Upper lobe of right lung (tissue), 1 donor: ENCODE results near the gene ASIC1. TPM values are rescaled to one million over a fixed set of nuclear protein-coding genes. Genes with fewer than 3 reads are reported as not detected.

Experiments
- ATAC-seq: fragments of 200-7000 bp; cut with Tn5 transposase; one replicate; pipeline ENCODE4 v1.9.1; 2020; ENCODE audit warnings: mild to moderate bottlenecking, moderate library complexity
- DNase-seq: peaks from one replicate; pipeline ENCODE4 v3.0.0-alpha.2; 2020
- H3K27ac ChIP-seq: fragments of 200-600 bp; one replicate; pipeline ENCODE4 v1.8.0; 2022
- H3K27me3 ChIP-seq: fragments of 200-600 bp; one replicate; pipeline ENCODE4 v1.8.0; 2022; ENCODE audit warnings: mild to moderate bottlenecking
- H3K36me3 ChIP-seq: fragments of 200-600 bp; one replicate; pipeline ENCODE4 v1.8.0; 2022
- H3K4me1 ChIP-seq: fragments of 200-600 bp; one replicate; pipeline ENCODE4 v1.8.0; 2022
- H3K4me3 ChIP-seq: fragments of 200-600 bp; one replicate; pipeline ENCODE4 v1.8.0; 2022; ENCODE audit warnings: mild to moderate bottlenecking
- H3K9me3 ChIP-seq: fragments of 200-600 bp; one replicate; pipeline ENCODE4 v1.8.0; 2022
- intact Hi-C: fragments of 100-400 bp; cut with DNase I; formaldehyde crosslinking; loops from one replicate; pipeline ENCODE4 v1.11.0; 2022
- total RNA-seq: library from RNA; stranded (reverse); fragmentation: NEBNext Ultra II Directional; extraction: Animal tissue kit (Norgen Biotek cat#: 25700); gene quantifications from one replicate; pipeline ENCODE4 v1.2.1, GENCODE V29; 2021
- TF ChIP-seq, protein P1 (sequence below): fragments of 200-600 bp; IDR thresholded peaks from one replicate; pipeline ENCODE4 v1.8.0; 2022; ENCODE audit warnings: antibody characterized with exemption
- donor health status: DM: no; HTN: yes; CAD: no; lungs with severe emphysema.

The ASIC1 gene
- total RNA-seq, 1 donor from 2014 or later: 0.35 TPM

DNA sequence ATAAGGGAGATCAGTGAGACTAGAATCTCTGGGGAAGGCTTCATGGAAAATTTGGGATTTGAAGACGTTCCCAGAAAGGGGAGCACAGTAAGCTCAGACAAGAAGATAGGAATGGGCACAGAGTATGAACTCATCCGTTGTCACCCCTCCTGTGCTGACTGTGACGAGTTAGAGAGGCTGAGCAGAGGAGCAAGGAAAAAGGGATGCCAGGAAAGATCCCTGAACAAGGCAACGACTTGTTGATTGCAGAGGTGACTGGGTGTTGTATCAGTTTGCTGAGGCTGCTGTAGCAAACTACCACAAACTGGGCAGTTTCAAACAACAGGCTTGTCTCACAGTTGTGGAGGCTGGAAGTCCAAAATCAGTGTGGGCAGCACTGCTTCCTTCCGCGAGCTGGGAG lies 40.6 kb downstream of the ASIC1 start:
- peaks cover 84% of the 10 kb centered on the region for H3K36me3 ChIP-seq
- H3K27me3 ChIP-seq: no peaks in the 10 kb centered on the region
- H3K4me3 ChIP-seq: no peak overlapping the region
- TF ChIP-seq, protein P1, sequence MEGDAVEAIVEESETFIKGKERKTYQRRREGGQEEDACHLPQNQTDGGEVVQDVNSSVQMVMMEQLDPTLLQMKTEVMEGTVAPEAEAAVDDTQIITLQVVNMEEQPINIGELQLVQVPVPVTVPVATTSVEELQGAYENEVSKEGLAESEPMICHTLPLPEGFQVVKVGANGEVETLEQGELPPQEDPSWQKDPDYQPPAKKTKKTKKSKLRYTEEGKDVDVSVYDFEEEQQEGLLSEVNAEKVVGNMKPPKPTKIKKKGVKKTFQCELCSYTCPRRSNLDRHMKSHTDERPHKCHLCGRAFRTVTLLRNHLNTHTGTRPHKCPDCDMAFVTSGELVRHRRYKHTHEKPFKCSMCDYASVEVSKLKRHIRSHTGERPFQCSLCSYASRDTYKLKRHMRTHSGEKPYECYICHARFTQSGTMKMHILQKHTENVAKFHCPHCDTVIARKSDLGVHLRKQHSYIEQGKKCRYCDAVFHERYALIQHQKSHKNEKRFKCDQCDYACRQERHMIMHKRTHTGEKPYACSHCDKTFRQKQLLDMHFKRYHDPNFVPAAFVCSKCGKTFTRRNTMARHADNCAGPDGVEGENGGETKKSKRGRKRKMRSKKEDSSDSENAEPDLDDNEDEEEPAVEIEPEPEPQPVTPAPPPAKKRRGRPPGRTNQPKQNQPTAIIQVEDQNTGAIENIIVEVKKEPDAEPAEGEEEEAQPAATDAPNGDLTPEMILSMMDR: no peak
- no peak overlapping the region for H3K27ac ChIP-seq
- intact Hi-C loops: no loop called here
- H3K4me1 ChIP-seq: no peaks in the 10 kb centered on the region
- no peak for ATAC-seq
- DNase-seq: no peak
- H3K9me3 ChIP-seq: no peaks in the 10 kb centered on the region

DNA sequence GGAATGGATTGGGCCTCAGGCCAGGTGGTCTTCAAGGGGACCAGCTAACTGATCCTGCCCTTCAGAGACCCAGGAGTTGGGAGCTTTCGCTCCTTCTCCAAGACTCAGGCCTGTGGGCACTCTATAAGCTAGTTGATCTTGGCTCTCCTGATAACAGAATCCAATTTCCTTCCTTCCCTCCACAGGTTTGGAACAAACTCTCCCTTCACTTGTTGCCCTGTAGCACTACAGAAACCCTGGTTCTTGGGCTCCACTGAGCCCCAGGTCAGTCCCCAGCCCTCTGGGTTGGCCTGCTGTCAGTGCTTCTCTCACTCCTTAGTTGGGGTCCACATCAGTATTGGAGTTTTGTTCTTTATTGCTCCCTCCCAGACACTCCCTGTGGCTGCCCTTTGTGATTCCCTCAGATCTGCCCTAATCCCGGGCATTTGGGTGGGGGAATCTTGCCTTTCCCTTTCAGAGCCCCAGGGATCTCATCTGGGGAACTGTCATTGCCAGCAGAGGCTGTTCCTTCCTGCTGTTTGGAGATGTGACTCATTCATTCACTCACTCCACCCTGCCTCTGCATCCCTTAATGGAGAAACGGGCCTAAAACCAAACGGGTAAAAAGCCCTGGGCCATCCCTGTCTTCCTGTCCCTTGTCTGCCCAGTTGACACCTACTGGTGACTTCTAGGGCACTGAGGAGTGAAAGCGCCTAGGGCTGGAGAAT lies 42.1 kb downstream of the ASIC1 start:
- H3K27me3 ChIP-seq: no peaks in the 10 kb centered on the region
- no peaks in the 10 kb centered on the region for H3K9me3 ChIP-seq
- DNase-seq: no peak
- H3K36me3 ChIP-seq: peaks cover 69% of the 10 kb centered on the region
- TF ChIP-seq, protein P1: no peak
- ATAC-seq: no peak
- no peak overlapping the region for H3K4me3 ChIP-seq
- H3K4me1 ChIP-seq: no peaks in the 10 kb centered on the region
- no peak overlapping the region for H3K27ac ChIP-seq
- intact Hi-C loops: no loop called here

DNA sequence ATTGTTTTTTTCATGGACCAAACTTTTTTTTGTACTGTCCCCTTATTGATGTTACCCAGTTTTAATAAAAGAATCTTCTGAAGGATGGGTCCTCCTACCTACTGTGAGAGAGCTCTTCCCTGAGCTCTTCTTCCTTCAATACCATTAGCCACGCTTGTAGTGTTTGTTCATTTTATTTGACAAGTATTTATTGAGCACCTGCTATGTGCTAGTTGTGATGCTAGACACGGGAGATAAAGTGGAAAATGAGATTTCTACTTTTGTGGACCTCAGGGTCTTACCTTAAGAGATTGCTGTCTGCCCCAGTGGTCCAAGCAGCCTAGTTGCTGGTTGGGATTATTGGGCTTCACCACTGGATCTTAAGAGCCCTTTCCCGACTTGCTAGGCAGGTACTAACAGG lies 43.2 kb downstream of the ASIC1 start:
- Histone ChIP-seq H3K36me3 (peaks cover 58% of the 10 kb centered on the region), H3K9me3 (no peaks in the 10 kb centered on the region), H3K27me3 (no peaks in the 10 kb centered on the region), H3K27ac (no peak overlapping the region), H3K4me1 (peaks cover 7% of the 10 kb centered on the region), H3K4me3 (no peak overlapping the region)
- intact Hi-C loops: no loop called here
- ATAC-seq: no peak
- TF ChIP-seq, protein P1: no peak
- no peak for DNase-seq

DNA sequence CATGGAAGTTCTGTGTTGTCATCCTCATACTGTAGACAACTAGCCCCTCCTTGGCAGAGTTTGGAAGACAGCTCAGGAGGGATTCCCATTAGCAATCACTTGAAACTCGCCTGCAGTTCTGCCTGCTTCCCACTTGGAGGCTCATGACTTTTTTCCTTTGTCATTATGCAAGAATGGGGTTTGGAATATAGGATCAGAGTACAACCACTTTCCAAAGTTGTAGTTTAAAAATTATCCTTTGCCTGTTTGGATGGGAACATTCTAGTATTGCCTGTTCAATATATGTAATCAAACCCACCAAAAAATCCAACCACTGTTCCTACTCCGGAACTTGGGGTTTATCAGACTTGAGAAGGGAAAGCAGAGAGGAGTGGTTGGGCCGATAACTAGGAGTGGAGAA lies 44.3 kb downstream of the ASIC1 start:
- no peaks in the 10 kb centered on the region for H3K9me3 ChIP-seq
- no peaks in the 10 kb centered on the region for H3K27me3 ChIP-seq
- ATAC-seq (no peak), DNase-seq (no peak)
- H3K36me3 ChIP-seq: peaks cover 47% of the 10 kb centered on the region
- peaks cover 8% of the 10 kb centered on the region for H3K4me1 ChIP-seq
- intact Hi-C loops: no loop called here
- TF ChIP-seq, protein P1: peak; percentile 44
- H3K4me3 ChIP-seq: no peak overlapping the region
- H3K27ac ChIP-seq: no peak overlapping the region

DNA sequence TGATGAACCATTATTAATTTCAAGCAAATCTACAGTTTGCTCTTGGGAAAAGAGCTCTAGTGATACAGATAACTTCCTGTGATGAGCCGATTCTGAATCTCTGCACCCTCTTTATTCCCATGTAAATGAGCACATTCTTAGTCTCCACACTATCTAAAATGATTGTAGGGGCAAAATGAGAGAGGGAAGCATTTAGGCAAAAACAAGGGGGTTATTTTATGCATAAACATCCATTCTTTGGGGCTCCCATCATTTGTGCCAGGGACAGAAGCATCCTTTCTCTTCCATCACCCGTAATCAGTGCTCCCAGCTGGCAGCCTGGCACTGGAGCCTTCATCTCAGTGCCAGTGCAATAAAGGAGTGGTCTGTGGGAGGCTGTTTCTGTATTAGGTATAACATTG lies 44.7 kb downstream of the ASIC1 start:
- TF ChIP-seq, protein P1: no peak
- Histone ChIP-seq H3K9me3 (no peaks in the 10 kb centered on the region), H3K27ac (no peak overlapping the region), H3K4me3 (no peak overlapping the region), H3K36me3 (peaks cover 42% of the 10 kb centered on the region), H3K27me3 (no peaks in the 10 kb centered on the region), H3K4me1 (peaks cover 8% of the 10 kb centered on the region)
- DNase-seq (no peak), ATAC-seq (no peak)
- intact Hi-C loops: no loop called here
